Measurements from ENCODE around the gene C6orf132. TPM values are rescaled to one million over a fixed set of nuclear protein-coding genes. Genes with fewer than 3 reads are reported as not detected.
"Not testable (repeated sequence)": the region's sequence is repeated elsewhere in the genome, so short reads cannot be mapped to it uniquely, and the experiment has no call there.

The C6orf132 gene
- total RNA-seq, 1 experiment from 2014 or later: not detected

- peak; percentile 77 for DNase-seq (ENCODE audit: low spot score)
- in situ Hi-C loops (cut with HindIII; ENCODE audit: low sequenced_read_pairs): no loop called here
These were observed 22.6 kb upstream of the C6orf132 start for GRCh38 chr6:42165016-42165415.

DNA sequence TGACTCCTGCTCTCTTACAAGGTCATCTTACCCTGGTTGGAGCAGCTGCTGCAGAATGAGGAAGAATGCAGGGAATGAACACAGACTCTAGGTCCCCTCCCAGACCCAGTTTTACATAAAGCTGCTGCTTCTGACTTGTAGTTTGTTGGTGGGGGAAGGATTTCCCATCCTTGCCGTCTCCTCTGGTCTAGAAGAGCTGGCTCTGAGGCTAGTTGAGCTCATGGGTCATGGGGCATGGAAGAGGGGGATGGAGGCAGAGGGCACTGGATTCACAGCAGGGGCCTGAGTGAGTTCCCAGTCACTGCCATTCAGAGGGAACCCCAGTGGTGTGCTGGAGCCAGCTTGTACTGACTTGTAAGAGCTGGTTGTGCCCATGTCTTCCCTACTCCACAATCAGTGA, 21.6 kb upstream of the C6orf132 start:
- in situ Hi-C loops (cut with HindIII; ENCODE audit: low sequenced_read_pairs): no loop called here
- no peak for DNase-seq (ENCODE audit: low spot score)

- in situ Hi-C loops (cut with HindIII; ENCODE audit: low sequenced_read_pairs): no loop called here
These were observed 20.4 kb upstream of the C6orf132 start for GRCh38 chr6:42162812-42163211.

DNA sequence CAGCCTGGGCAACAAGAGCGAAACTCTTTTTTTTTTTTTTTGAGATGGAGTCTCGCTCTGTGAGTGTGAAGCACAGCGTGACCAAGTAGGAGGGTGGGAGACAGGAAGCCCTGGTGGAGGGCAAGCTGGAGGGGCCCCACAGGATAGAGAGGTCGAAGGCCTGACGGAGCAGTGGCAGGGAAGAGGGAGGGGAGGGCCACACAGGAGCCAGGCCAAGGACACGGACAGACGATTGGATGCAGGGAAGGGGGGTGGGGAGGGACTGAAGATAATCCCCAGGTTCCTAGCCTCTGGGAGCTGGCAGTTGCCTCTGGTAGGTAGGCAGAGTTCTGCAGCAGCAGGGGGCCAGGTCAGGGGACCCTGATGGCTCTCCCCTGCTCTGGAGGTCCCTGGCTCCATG, 20.0 kb upstream of the C6orf132 start:
- in situ Hi-C loops (cut with HindIII; ENCODE audit: low sequenced_read_pairs): no loop called here
- no peak for DNase-seq (ENCODE audit: low spot score)

More at GRCh38 chr6:42162812-42163211, 20.4 kb upstream of the C6orf132 start:
- no peak for DNase-seq (ENCODE audit: low spot score)

DNA sequence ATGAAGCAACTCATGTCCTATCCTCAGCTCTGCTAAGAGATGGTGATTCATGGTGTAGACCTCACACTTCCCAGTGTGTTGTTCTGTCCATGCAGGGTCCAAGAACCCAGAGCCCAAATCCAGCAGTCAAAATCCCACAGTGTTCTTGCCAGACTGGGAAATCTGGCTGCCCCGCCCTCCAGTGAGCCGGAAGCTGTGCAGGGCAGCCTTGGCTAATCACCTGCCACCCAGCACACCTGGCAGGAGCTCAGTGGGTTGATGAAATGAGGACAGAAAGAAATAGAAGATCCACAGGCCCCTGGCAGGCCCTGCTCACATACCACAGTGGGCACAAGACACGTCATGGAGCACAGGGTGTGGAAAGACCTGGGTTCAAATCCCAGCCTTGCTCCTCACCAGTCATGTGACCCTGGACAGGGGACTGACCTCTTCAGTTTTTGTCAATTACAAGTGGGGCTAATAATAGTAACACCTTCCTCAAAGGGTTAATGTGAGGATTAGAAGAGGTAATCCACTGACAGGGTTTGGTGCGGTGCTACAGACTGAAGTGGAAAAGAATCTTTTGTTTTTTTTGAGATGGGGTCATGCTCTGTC, 17.1 kb upstream of the C6orf132 start:
- in situ Hi-C loops (cut with HindIII; ENCODE audit: low sequenced_read_pairs): no loop called here
- DNase-seq (ENCODE audit: low spot score): no peak

DNA sequence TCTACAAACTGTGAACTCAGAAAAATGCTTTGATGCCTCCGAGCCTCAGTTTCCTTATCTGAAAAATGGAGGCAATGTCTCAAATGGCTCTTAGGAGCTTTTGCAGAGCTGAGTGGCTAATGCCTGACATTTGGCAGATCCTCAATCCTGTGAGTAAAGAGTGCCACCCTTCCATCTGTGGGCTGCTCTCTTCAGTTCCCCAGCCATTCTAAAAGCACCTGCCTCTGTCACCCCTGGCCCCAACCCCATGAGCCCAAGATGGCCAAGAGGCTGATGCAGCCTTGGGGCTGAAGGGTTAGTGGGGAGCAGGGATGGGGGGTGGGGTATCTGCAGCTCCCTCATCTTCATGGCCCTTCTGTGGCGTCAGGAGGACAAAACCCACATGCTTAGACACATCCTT, 16.2 kb upstream of the C6orf132 start:
- no peak for DNase-seq (ENCODE audit: low spot score)
- in situ Hi-C loops (cut with HindIII; ENCODE audit: low sequenced_read_pairs): no loop called here

- in situ Hi-C loops (cut with HindIII; ENCODE audit: low sequenced_read_pairs): no loop called here
- DNase-seq (ENCODE audit: low spot score): no peak
These were observed 15.6 kb upstream of the C6orf132 start for GRCh38 chr6:42158011-42158410.

- in situ Hi-C loops (cut with HindIII; ENCODE audit: low sequenced_read_pairs): no loop called here
- no peak for DNase-seq (ENCODE audit: low spot score)
These were observed 14.2 kb upstream of the C6orf132 start for GRCh38 chr6:42156638-42157037.

DNA sequence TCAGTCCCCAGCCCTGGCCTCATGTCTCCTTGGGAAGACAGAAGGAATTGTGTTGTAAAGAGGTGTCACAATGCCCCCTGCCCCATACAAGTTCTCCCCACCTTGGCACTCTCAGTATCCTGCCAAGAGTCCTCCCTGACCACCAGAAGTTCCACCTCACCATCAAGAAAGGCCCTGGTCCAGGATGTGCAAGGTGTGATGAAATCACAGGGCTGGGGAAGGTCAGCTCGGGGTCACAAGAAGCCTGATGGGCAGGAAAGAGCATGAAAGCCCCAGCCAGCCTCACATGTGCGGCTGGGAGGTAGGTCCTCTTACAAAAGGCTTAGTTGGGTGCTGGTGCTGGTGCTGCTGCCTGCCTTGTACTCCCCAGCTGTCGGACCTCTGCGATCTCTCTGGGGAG, 12.9 kb upstream of the C6orf132 start:
- in situ Hi-C loops (cut with HindIII; ENCODE audit: low sequenced_read_pairs): no loop called here
- no peak for DNase-seq (ENCODE audit: low spot score)

GRCh38 chr6:42154461-42155209, 12.2 kb upstream of the C6orf132 start:
- DNase-seq (ENCODE audit: low spot score): peak; percentile 85
- in situ Hi-C loops (cut with HindIII; ENCODE audit: low sequenced_read_pairs): no loop called here

DNA sequence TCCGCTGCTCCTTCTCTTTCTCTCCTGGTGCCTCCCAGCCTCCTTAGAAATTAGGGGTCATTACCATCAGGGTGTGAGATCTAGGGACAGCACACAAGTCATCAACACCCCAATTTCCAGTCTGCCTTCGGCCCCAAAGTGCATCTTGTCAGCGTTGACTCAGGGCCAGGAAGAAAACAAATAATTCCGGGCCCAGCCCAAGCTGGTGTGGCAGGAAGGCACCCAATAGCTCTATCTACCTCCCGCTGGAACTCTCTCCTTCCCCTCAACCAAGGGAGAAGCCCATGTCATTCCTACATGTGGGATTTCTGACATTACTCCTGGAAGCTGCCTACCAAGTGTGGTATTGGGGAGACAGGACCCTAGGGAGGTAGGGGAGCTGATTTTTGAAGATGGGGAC, 11.5 kb upstream of the C6orf132 start:
- DNase-seq (ENCODE audit: low spot score): no peak
- in situ Hi-C loops (cut with HindIII; ENCODE audit: low sequenced_read_pairs): no loop called here

DNA sequence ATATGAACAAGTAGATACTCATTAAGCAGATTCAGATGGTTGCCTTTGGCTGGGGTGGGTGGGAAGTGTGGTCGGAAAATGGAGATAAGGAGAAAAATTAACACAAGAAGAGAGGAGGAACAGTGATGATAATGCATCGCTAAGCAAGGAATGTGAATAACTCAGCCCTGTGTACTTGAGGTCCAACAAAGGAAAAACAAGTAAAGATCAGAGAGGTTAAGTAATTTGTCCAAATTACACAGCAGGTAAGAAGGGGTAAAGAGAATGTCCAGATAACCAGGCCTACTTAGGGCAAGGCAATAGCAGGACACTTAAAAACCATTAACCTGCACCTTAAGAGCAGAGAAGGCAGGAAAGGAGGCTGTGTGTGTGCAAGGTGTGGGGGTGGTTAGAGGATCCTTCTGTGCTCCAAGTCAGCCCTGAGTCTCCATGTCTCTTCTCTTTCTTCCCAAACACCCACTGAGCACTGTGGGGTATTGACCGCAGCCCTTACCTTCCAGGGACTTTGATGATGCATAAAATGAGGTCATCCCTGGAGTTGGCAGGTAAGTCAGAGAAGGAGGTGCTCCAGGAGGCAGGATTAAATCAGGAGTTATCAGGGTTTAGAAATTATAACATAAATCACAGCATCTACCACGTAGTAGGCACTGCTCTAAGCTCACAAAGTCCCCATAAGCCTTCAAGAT, 10.3 kb upstream of the C6orf132 start:
- in situ Hi-C loops (cut with HindIII; ENCODE audit: low sequenced_read_pairs); DNase-seq (ENCODE audit: low spot score): not testable (repeated sequence)

DNA sequence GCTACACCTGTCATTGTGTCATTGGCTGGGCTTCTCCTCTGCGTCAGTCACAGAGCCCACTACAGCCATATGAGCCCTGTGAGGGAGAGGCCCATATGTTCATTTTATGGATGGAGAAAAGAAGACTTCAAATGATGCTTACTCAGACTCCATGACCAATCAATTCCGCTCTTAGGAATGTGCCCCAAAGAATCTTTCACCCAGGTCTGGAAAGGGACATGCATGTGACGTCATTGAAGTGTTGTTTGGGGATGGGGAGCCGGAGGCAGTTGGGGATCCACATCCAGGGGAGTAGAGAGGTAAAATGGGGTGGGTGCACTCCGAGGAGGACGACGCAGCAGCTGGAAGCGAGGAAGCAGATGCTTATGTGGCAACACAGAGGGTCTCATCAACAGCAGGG, 9.6 kb upstream of the C6orf132 start:
- no peak for DNase-seq (ENCODE audit: low spot score)
- in situ Hi-C loops (cut with HindIII; ENCODE audit: low sequenced_read_pairs): no loop called here

GRCh38 chr6:42150254-42150653, 7.8 kb upstream of the C6orf132 start:
- in situ Hi-C loops (cut with HindIII; ENCODE audit: low sequenced_read_pairs): no loop called here
- no peak for DNase-seq (ENCODE audit: low spot score)

- in situ Hi-C loops (cut with HindIII; ENCODE audit: low sequenced_read_pairs): no loop called here
These were observed 5.6 kb upstream of the C6orf132 start for GRCh38 chr6:42148058-42148457.

DNA sequence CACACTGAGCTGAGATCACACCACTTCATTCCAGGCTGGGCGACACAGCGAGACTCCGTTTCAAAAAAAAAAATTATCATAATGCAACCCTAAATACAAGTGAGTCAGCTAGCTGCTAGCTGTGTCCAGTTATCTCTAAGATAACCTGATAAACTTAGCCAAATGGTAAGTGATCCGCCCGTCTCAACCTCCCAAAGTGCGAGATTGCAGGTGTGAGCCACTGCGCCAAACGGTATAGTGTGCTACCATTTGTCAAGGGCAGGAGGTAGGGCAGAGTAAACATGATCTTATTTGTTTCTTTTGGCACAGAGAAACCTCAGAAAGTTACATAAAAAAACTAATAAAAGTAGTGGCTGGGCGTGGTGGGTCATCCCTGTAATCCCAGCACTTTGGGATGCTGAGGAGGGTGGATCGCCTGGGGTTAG, 4.7 kb upstream of the C6orf132 start:
- no peak for DNase-seq (ENCODE audit: low spot score)
- in situ Hi-C loops (cut with HindIII; ENCODE audit: low sequenced_read_pairs): no loop called here

More at GRCh38 chr6:42148058-42148457, 5.6 kb upstream of the C6orf132 start:
- DNase-seq (ENCODE audit: low spot score): no peak

GRCh38 chr6:42141603-42142117, 760 bp downstream of the C6orf132 start:
- no peak for DNase-seq (ENCODE audit: low spot score)
- in situ Hi-C loops (cut with HindIII; ENCODE audit: low sequenced_read_pairs): no loop called here

DNA sequence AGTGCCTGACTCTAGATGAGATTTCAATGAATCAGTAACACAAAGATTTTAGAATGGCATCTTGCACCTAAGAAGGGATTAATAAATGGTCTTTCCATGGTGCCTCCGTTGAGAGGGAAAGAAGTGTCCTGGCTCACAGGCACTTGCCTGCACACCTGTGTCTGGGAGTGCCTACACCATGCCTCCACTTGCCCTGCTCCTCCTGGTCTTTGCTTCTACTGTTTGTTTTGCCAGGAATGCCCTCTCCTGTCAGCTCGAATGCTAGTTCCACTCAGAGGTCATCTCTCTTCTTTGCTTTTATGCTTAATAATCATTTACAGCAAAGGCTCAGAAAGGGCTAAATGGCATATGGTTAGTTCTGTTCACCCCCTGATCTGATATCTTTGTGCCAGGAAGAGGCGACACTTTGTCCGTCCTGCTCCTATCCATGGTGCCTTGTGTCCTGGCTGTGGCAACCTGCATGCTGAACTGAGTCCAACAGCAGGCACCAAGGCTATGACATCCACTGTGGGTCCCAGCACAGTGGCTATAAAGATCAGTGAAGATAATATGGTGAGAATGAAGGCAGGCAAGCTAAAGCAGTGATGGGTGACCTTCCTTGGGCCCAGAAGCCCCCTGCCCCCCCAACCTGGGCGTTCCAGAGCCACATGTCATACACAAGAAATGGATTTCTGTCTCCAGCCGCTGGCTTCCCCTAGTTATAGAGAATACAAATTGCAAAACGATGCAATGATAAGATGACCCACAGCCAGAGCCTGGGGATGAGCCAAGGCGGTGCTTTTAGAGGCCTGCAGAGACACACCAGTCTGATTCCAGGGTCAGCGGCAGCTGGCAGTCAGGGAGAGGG, 1.4 kb downstream of the C6orf132 start:
- in situ Hi-C loops (cut with HindIII; ENCODE audit: low sequenced_read_pairs): no loop called here
- peak; percentile 41 for DNase-seq (ENCODE audit: low spot score)

DNA sequence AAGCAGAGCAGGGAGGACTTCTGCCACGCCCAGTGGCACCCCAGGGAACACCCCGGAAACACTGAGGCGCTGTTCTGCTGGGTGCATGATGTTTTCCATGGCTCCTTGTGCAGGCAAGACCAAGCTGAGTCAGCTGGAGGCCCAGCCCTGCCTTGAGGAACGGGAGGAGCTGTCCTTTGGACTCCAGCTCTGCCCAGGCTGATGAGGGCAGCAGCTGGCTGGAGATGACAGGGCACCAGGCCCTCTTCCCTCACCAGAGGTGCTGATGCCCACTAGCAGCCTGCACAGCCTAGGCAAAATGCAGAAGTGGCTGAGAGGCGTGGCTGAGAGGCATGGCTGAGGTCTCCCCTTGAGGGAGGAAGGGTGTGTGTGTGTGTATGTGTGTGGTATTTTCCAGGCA, 2.4 kb downstream of the C6orf132 start:
- no peak for DNase-seq (ENCODE audit: low spot score)
- in situ Hi-C loops (cut with HindIII; ENCODE audit: low sequenced_read_pairs): no loop called here

All from G401 (cell line).